C4-2B (cell line): ENCODE measurements around the gene MICU1.

Experiments
- H3K27ac ChIP-seq: fragments of 450-650 bp; 2 replicates; pipeline ENCODE4 v1.5.1; 2017
- CTCF ChIP-seq: fragments of 450-650 bp; conservative IDR thresholded peaks from 2 replicates; pipeline ENCODE4 v1.5.1; 2017; ENCODE audit warnings: mild to moderate bottlenecking
- ZFX ChIP-seq: fragments of 450-650 bp; IDR thresholded peaks from 2 replicates; pipeline ENCODE4 v1.6.1; 2017

MICU1 gene

DNA sequence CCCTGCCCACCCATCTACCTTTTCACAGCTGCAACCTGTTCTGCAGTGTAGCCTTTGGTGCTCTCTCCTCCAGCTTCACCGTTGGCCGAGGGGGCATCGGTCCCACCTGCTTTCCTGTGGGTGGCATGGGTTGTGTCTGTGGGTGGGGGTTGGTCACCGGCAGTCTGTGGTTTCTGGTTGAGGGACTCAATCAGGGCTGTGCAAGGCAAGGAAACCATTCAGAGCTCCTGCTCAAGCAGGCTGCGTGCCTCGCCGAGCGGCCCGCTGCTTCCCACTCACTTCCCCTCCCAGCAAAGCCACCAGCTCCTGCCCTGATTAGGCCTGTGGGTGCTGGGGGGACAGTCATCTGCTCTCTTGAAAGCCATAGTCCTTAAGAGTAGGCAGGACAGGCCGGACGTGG lies 280.9 kb downstream of the MICU1 start:
- no peak overlapping the region for H3K27ac ChIP-seq
- TF ChIP-seq CTCF = no peak
- TF ChIP-seq ZFX = no peak

DNA sequence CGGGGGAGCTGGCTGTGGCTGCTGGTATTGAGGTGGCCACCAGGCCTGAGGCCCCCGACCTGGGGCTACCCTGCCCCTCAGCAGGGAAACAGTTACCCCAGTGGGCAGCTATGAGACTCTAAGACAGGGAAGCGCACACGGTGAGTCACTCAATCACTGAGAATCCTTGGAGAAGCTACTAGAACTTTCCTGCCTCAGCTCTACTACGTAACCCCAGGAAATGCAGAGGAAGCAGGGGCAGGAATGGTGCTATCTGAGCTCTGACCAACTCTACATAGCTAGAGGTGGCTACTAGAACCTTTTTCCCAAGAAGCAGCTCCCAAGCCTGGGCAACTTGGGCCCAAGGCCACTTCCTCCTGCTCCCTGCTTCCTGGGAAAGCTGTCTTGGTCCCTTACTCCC lies 283.0 kb downstream of the MICU1 start:
- TF ChIP-seq CTCF (no peak), ZFX (no peak)
- H3K27ac ChIP-seq = no peak overlapping the region

DNA sequence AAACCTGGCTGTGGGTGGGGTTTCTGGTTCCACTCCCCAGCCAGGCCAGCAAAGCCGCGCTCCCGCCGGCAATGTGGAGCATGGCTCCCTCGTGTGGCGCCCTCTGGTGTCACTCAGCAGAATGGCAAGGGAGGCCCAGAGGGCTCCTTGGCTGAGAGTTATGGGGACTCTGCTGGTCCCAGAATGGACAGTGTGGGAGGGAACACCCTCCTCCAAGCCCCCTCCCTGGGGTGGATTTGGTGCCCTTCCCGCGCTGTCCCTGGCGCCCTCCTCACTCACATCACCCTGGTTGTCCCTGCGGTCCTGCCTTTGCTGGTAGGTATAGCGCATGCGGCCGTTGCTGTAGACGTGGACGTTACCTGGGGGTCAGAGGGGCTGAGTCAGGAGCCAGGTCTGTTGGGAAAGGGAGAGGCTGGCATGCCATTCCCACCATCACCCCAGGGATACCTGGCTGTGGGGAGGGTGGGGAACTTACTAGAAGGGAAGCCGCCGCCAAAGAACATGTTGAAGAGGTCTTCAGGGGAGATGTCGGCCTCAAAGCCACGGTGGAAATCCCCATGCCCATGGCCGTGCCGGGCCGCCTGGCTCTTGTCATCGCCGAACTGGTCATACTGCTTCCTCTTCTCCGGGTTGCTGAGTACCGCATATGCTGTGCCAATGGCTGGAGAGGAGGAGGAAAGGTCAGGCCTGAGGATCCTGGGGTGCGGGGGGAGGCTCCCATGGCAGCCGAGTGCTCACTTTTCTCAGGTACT lies 285.2 kb downstream of the MICU1 start:
- no peak overlapping the region for H3K27ac ChIP-seq
- TF ChIP-seq ZFX = no peak
- peak; percentile 96 for TF ChIP-seq CTCF

DNA sequence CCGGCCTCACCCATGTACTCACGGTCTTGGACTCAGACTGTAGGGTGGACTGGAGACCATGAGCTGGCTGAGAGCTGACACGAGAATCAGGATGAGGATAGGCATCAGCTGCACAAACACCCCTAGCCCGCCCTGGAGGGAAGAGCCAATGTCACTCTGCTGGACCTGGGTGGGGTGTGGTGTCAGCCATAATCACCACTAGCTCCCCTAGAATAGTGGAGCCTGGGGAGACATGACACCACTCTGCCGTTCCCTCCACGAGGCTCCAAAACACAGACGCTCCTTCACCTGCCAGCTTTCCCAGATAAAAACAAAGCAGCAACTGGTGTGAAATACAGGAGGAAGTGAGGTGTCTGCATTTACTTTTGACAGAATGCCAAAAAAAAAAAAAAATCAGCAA lies 287.7 kb downstream of the MICU1 start:
- H3K27ac ChIP-seq = no peak overlapping the region
- no peak for TF ChIP-seq ZFX
- TF ChIP-seq CTCF = no peak

- no peak for TF ChIP-seq ZFX
- no peak for TF ChIP-seq CTCF
- H3K27ac ChIP-seq = no peak overlapping the region
These were observed 288.2 kb downstream of the MICU1 start for GRCh38 chr10:72337722-72338121.

DNA sequence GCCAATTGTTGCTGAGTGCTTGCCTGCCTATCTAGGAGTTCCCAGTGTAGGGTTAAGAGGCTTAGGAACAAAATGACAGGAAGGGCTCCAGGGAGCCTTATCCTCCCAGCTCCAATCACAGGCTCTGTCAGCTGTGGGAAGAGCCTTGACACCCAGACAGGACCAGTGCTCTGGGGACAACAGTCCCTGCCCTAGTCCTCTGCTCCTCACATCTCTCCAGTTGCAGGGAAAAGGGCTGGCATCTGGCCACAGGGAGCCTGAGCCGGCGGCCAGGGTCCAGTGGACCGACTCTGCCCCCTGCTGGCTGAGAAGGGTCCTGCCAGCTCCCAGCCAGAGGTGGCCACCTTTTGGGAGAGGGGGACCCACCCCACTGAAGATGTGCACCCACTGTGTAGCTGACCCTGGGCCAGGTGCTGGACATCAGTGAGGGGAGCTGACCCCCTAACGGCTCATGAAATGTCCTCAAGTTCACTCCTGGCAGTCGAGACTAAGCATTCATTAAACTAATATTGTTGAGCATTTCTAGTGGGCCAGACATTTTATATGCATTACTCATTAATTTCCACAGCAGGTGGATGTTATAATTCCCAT lies 288.7 kb downstream of the MICU1 start:
- TF ChIP-seq ZFX (no peak), CTCF (peak; percentile 99)
- H3K27ac ChIP-seq = peak overlapping the region; percentile 19

GRCh38 chr10:72336259-72337038 lies 289.4 kb downstream of the MICU1 start:
- TF ChIP-seq CTCF = no peak
- no peak for TF ChIP-seq ZFX
- H3K27ac ChIP-seq = peak overlapping the region; percentile 19
